GM23338 (cell line): ENCODE measurements around the gene JAKMIP2. TPM values are rescaled to one million over a fixed set of nuclear protein-coding genes. Genes with fewer than 3 reads are reported as not detected.

Experiments used
- ATAC-seq: fragments of 200-7000 bp; cut with Tn5 transposase; 3 replicates; pipeline ENCODE4 v1.9.1; 2020
- DNase-seq: peaks from one replicate; pipeline ENCODE4 v3.0.0-alpha.2; 2015; ENCODE audit warnings: low spot score
- H2AFZ ChIP-seq: fragments of 200-600 bp; sonication (generic); 2 replicates; pipeline ENCODE4 v1.8.0; 2016; ENCODE audit warnings: antibody characterized with exemption, mild to moderate bottlenecking, moderate library complexity
- H3F3A ChIP-seq: fragments of 200-600 bp; sonication (generic); replicated peaks from 2 replicates; pipeline ENCODE4 v1.8.0; 2017; ENCODE audit warnings: antibody characterized with exemption, mixed run types, low read depth
- H3K27ac ChIP-seq: fragments of 200-600 bp; sonication (generic); 2 replicates; pipeline ENCODE4 v1.6.1; 2016; ENCODE audit warnings: low read depth
- H3K27me3 ChIP-seq: fragments of 200-600 bp; sonication (generic); 2 replicates; pipeline ENCODE4 v1.8.0; 2016; ENCODE audit warnings: mild to moderate bottlenecking, mixed run types, moderate library complexity; ENCODE audit not compliant: insufficient read depth
- H3K36me3 ChIP-seq: fragments of 200-600 bp; sonication (generic); 2 replicates; pipeline ENCODE4 v1.8.0; 2016; ENCODE audit warnings: mild to moderate bottlenecking; ENCODE audit not compliant: insufficient read depth
- H3K4me1 ChIP-seq: fragments of 200-600 bp; sonication (generic); 2 replicates; pipeline ENCODE4 v1.8.0; 2016; ENCODE audit warnings: mild to moderate bottlenecking, moderate library complexity; ENCODE audit not compliant: insufficient read depth
- H3K4me2 ChIP-seq: fragments of 200-600 bp; sonication (generic); 2 replicates; pipeline ENCODE4 v1.7.1; 2017; ENCODE audit warnings: mixed run types
- H3K4me3 ChIP-seq: fragments of 200-600 bp; sonication (generic); 2 replicates; pipeline ENCODE4 v1.6.1; 2016; ENCODE audit warnings: mixed run types
- H3K79me2 ChIP-seq: fragments of 200-600 bp; sonication (generic); replicated peaks from 2 replicates; pipeline ENCODE4 v1.8.0; 2017; ENCODE audit warnings: mild to moderate bottlenecking; ENCODE audit not compliant: insufficient read depth
- H3K9me2 ChIP-seq: fragments of 200-600 bp; sonication (generic); 2 replicates; pipeline ENCODE4 v1.8.0; 2017; ENCODE audit not compliant: insufficient read depth
- H4K20me1 ChIP-seq: fragments of 200-600 bp; sonication (generic); replicated peaks from 2 replicates; pipeline ENCODE4 v1.8.0; 2017; ENCODE audit warnings: mild to moderate bottlenecking; ENCODE audit not compliant: insufficient read depth
- H3K27ac Mint-ChIP-seq: 2 replicates; pipeline ENCODE4 v1.8.0; 2020; ENCODE audit warnings: inconsistent platforms, mild to moderate bottlenecking, moderate library complexity, mixed read lengths
- H3K27me3 Mint-ChIP-seq: 3 replicates; pipeline ENCODE4 v1.8.0; 2022; ENCODE audit warnings: low read depth, mild to moderate bottlenecking, moderate library complexity, mixed read lengths, inconsistent platforms; ENCODE audit not compliant: insufficient read depth, poor library complexity
- H3K36me3 Mint-ChIP-seq: 3 replicates; pipeline ENCODE4 v1.8.0; 2021; ENCODE audit warnings: low read depth, mild to moderate bottlenecking, inconsistent platforms, moderate library complexity, mixed read lengths
- H3K4me1 Mint-ChIP-seq: 3 replicates; pipeline ENCODE4 v1.8.0; 2020; ENCODE audit warnings: mild to moderate bottlenecking, inconsistent platforms, mixed read lengths
- H3K4me3 Mint-ChIP-seq: 3 replicates; pipeline ENCODE4 v1.8.0; 2021; ENCODE audit warnings: moderate library complexity, mild to moderate bottlenecking, inconsistent platforms, mixed read lengths
- H3K9me3 Mint-ChIP-seq: 3 replicates; pipeline ENCODE4 v1.8.0; 2020; ENCODE audit warnings: moderate library complexity, mild to moderate bottlenecking, inconsistent platforms, mixed read lengths
- CREB1 ChIP-seq: fragments of 250-450 bp; sonication (Bioruptor Pico); IDR thresholded peaks from 2 replicates; pipeline ENCODE4 v1.5.0; 2020; ENCODE audit warnings: low read depth, mild to moderate bottlenecking, moderate library complexity
- EZH2 ChIP-seq: fragments of 200-600 bp; sonication (generic); IDR thresholded peaks from one replicate; pipeline ENCODE4 v1.8.0; 2017; ENCODE audit warnings: antibody characterized with exemption, mild to moderate bottlenecking, low read depth; ENCODE audit not compliant: unreplicated experiment
- EZH2phosphoT487 ChIP-seq: fragments of 200-600 bp; sonication (generic); IDR thresholded peaks from one replicate; pipeline ENCODE4 v1.8.1; 2018; ENCODE audit warnings: antibody characterized with exemption; ENCODE audit not compliant: unreplicated experiment
- JUNB ChIP-seq: IDR thresholded peaks from one replicate; pipeline ENCODE4 v1.6.1; 2016; ENCODE audit warnings: antibody characterized with exemption; ENCODE audit not compliant: unreplicated experiment
- NANOG ChIP-seq: IDR thresholded peaks from 2 replicates; pipeline ENCODE4 v1.6.1; 2016; ENCODE audit warnings: antibody characterized with exemption, borderline replicate concordance
- POLR2AphosphoS5 ChIP-seq: IDR thresholded peaks from 2 replicates; pipeline ENCODE4 v1.6.1; 2016; ENCODE audit warnings: antibody characterized with exemption, low read depth
- STAT1 ChIP-seq: IDR thresholded peaks from one replicate; pipeline ENCODE4 v1.6.1; 2016; ENCODE audit warnings: antibody characterized with exemption; ENCODE audit not compliant: unreplicated experiment
- ZNF114 ChIP-seq: fragments of 250-450 bp; sonication (Bioruptor Pico); IDR thresholded peaks from 2 replicates; pipeline ENCODE4 v1.5.0; 2020; ENCODE audit warnings: mild to moderate bottlenecking, moderate library complexity
- ZNF331 ChIP-seq: fragments of 250-450 bp; sonication (Bioruptor Pico); IDR thresholded peaks from 2 replicates; pipeline ENCODE4 v1.5.0; 2020; ENCODE audit warnings: low read depth, mild to moderate bottlenecking, moderate library complexity
- polyA plus RNA-seq: library from polyadenylated mRNA; unstranded; fragments of >200 nt; fragmentation: Nextera tagmentation; extraction: Ambion mirVana; gene quantifications from 2 replicates; pipeline ENCODE4 v1.2.1, GENCODE V29; 2016
- total RNA-seq: library from RNA; depleted of rRNA; stranded (reverse); fragments of >200 nt; shearing (Covaris generic); gene quantifications from 2 replicates; pipeline ENCODE4 v1.2.3, GENCODE V29; 2014
- TF ChIP-seq, protein P1 (sequence below): fragments of 250-450 bp; sonication (Bioruptor Pico); IDR thresholded peaks from 2 replicates; pipeline ENCODE4 v1.5.0; 2020; ENCODE audit warnings: mild to moderate bottlenecking, moderate library complexity
- TF ChIP-seq, protein P2 (sequence below): IDR thresholded peaks from one replicate; pipeline ENCODE4 v1.6.1; 2018; ENCODE audit warnings: antibody characterized with exemption; ENCODE audit not compliant: unreplicated experiment
- TF ChIP-seq, protein P3 (sequence below): IDR thresholded peaks from 2 replicates; pipeline ENCODE4 v1.6.1; 2016; ENCODE audit warnings: antibody characterized with exemption
- TF ChIP-seq, protein P4 (sequence below), 2 experiments: fragments of 200-600 bp in 1 of 2; sonication (generic) in 1 of 2; conservative IDR thresholded peaks; 2 replicates each; pipeline versions ENCODE4 v1.5.1 to v1.6.1; 2016 to 2017; ENCODE audit warnings: antibody characterized with exemption in 2 of 2, low read depth in 2 of 2, mild to moderate bottlenecking in 2 of 2, moderate library complexity in 1 of 2

The JAKMIP2 gene
- total and polyA plus RNA-seq, 2 experiments from 2014 or later: 20.5 to 27.2 TPM

DNA sequence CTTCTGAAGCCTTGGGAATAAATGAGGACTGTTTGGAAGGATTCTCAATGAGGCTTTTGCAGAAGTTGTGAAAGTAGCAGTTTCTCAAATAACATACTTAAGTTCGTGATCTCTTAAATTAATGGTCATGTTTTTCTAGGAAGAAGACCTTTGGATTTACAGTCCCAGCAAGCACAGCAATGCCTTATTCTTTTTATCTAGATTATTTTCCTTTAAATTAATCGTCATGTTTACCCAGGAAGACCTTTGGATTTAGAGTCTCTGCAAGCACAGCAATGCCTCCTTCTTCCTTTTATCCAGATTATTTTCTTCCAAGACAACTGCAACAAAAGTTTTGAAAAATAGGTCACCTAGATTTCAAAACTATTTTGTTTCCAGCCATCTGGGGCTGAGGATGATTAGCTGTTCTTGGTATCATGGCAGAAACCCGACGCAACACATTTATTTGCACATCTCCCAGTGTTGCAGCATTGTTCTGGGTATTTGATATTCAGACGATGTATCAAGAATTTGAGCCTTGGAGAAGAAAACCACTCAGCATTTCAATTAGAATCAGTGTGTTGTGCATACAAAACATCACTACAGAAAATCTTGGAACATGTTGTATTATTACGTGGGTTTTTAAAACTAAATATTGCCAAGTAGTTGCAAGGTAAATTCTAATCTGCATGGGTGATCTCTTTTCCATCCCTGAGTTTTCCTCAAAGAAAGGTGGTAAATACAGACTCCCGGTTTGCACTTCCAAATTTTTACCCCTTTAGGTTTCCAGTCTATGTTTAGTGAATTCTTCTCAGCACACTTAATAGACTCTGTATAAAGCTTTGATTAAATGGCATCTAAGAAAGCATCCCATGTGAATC is 50.9 kb downstream of the JAKMIP2 start:
- no peak for ATAC-seq
- H3K9me3 Mint-ChIP-seq: peaks cover 3% of the 10 kb centered on the region; the same call in 2 of the 3 replicates
- no peaks in the 10 kb centered on the region; the same call in 1 of the 2 replicates for H4K20me1 ChIP-seq

More for the DNA sequence above, 50.9 kb downstream of the JAKMIP2 start:
- DNase-seq: no peak
- Histone ChIP-seq H3K27ac (no peak overlapping the region), H3K4me2 (peak overlapping the region; percentile 18; the same call in 1 of the 2 replicates), H3K79me2 (peaks cover 17% of the 10 kb centered on the region), H2AFZ (no peak overlapping the region), H3K27me3 (no peaks in the 10 kb centered on the region), H3F3A (no peaks in the 10 kb centered on the region), H3K36me3 (no peaks in the 10 kb centered on the region), H3K4me3 (no peak overlapping the region), H3K9me2 (no peaks in the 10 kb centered on the region), H3K4me1 (peaks cover 30% of the 10 kb centered on the region)
- Mint-ChIP-seq H3K27me3 (no peaks in the 10 kb centered on the region), H3K27ac (no peak overlapping the region), H3K36me3 (peaks cover 11% of the 10 kb centered on the region), H3K4me3 (no peak overlapping the region), H3K4me1 (peaks cover 37% of the 10 kb centered on the region)
- no peak for TF ChIP-seq ZNF331
- no peak for TF ChIP-seq JUNB
- TF ChIP-seq NANOG: no peak
- no peak for TF ChIP-seq POLR2AphosphoS5
- TF ChIP-seq, protein P1, sequence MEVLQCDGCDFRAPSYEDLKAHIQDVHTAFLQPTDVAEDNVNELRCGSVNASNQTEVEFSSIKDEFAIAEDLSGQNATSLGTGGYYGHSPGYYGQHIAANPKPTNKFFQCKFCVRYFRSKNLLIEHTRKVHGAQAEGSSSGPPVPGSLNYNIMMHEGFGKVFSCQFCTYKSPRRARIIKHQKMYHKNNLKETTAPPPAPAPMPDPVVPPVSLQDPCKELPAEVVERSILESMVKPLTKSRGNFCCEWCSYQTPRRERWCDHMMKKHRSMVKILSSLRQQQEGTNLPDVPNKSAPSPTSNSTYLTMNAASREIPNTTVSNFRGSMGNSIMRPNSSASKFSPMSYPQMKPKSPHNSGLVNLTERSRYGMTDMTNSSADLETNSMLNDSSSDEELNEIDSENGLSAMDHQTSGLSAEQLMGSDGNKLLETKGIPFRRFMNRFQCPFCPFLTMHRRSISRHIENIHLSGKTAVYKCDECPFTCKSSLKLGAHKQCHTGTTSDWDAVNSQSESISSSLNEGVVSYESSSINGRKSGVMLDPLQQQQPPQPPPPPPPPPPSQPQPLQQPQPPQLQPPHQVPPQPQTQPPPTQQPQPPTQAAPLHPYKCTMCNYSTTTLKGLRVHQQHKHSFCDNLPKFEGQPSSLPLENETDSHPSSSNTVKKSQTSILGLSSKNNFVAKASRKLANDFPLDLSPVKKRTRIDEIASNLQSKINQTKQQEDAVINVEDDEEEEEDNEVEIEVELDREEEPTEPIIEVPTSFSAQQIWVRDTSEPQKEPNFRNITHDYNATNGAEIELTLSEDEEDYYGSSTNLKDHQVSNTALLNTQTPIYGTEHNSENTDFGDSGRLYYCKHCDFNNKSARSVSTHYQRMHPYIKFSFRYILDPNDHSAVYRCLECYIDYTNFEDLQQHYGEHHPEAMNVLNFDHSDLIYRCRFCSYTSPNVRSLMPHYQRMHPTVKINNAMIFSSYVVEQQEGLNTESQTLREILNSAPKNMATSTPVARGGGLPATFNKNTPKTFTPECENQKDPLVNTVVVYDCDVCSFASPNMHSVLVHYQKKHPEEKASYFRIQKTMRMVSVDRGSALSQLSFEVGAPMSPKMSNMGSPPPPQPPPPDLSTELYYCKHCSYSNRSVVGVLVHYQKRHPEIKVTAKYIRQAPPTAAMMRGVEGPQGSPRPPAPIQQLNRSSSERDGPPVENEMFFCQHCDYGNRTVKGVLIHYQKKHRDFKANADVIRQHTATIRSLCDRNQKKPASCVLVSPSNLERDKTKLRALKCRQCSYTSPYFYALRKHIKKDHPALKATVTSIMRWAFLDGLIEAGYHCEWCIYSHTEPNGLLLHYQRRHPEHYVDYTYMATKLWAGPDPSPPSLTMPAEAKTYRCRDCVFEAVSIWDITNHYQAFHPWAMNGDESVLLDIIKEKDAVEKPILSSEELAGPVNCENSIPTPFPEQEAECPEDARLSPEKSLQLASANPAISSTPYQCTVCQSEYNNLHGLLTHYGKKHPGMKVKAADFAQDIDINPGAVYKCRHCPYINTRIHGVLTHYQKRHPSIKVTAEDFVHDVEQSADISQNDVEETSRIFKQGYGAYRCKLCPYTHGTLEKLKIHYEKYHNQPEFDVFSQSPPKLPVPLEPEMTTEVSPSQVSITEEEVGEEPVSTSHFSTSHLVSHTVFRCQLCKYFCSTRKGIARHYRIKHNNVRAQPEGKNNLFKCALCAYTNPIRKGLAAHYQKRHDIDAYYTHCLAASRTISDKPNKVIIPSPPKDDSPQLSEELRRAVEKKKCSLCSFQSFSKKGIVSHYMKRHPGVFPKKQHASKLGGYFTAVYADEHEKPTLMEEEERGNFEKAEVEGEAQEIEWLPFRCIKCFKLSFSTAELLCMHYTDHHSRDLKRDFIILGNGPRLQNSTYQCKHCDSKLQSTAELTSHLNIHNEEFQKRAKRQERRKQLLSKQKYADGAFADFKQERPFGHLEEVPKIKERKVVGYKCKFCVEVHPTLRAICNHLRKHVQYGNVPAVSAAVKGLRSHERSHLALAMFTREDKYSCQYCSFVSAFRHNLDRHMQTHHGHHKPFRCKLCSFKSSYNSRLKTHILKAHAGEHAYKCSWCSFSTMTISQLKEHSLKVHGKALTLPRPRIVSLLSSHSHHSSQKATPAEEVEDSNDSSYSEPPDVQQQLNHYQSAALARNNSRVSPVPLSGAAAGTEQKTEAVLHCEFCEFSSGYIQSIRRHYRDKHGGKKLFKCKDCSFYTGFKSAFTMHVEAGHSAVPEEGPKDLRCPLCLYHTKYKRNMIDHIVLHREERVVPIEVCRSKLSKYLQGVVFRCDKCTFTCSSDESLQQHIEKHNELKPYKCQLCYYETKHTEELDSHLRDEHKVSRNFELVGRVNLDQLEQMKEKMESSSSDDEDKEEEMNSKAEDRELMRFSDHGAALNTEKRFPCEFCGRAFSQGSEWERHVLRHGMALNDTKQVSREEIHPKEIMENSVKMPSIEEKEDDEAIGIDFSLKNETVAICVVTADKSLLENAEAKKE (CRISPR knock-in tag): no peak
- TF ChIP-seq EZH2phosphoT487: no peak
- no peak for TF ChIP-seq STAT1
- TF ChIP-seq, protein P2, sequence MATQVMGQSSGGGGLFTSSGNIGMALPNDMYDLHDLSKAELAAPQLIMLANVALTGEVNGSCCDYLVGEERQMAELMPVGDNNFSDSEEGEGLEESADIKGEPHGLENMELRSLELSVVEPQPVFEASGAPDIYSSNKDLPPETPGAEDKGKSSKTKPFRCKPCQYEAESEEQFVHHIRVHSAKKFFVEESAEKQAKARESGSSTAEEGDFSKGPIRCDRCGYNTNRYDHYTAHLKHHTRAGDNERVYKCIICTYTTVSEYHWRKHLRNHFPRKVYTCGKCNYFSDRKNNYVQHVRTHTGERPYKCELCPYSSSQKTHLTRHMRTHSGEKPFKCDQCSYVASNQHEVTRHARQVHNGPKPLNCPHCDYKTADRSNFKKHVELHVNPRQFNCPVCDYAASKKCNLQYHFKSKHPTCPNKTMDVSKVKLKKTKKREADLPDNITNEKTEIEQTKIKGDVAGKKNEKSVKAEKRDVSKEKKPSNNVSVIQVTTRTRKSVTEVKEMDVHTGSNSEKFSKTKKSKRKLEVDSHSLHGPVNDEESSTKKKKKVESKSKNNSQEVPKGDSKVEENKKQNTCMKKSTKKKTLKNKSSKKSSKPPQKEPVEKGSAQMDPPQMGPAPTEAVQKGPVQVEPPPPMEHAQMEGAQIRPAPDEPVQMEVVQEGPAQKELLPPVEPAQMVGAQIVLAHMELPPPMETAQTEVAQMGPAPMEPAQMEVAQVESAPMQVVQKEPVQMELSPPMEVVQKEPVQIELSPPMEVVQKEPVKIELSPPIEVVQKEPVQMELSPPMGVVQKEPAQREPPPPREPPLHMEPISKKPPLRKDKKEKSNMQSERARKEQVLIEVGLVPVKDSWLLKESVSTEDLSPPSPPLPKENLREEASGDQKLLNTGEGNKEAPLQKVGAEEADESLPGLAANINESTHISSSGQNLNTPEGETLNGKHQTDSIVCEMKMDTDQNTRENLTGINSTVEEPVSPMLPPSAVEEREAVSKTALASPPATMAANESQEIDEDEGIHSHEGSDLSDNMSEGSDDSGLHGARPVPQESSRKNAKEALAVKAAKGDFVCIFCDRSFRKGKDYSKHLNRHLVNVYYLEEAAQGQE: no peak
- TF ChIP-seq, protein P3, sequence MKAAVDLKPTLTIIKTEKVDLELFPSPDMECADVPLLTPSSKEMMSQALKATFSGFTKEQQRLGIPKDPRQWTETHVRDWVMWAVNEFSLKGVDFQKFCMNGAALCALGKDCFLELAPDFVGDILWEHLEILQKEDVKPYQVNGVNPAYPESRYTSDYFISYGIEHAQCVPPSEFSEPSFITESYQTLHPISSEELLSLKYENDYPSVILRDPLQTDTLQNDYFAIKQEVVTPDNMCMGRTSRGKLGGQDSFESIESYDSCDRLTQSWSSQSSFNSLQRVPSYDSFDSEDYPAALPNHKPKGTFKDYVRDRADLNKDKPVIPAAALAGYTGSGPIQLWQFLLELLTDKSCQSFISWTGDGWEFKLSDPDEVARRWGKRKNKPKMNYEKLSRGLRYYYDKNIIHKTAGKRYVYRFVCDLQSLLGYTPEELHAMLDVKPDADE: no peak
- TF ChIP-seq EZH2: no peak
- TF ChIP-seq CREB1 (CRISPR knock-in tag): no peak
- TF ChIP-seq ZNF114 (CRISPR knock-in tag): no peak
- TF ChIP-seq, protein P4, sequence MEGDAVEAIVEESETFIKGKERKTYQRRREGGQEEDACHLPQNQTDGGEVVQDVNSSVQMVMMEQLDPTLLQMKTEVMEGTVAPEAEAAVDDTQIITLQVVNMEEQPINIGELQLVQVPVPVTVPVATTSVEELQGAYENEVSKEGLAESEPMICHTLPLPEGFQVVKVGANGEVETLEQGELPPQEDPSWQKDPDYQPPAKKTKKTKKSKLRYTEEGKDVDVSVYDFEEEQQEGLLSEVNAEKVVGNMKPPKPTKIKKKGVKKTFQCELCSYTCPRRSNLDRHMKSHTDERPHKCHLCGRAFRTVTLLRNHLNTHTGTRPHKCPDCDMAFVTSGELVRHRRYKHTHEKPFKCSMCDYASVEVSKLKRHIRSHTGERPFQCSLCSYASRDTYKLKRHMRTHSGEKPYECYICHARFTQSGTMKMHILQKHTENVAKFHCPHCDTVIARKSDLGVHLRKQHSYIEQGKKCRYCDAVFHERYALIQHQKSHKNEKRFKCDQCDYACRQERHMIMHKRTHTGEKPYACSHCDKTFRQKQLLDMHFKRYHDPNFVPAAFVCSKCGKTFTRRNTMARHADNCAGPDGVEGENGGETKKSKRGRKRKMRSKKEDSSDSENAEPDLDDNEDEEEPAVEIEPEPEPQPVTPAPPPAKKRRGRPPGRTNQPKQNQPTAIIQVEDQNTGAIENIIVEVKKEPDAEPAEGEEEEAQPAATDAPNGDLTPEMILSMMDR (conservative IDR thresholded peaks at IDR 0.05; ENCODE audit: low read depth in 2 of 2): no peak
